K562 (cell line): Measurements from ENCODE around the gene WDCP. TPM values are rescaled to one million over a fixed set of nuclear protein-coding genes. Genes with fewer than 3 reads are reported as not detected.
A peak's percentile ranks its signal among the peaks of the same experiment; 100 is the strongest.

Source experiments
- DPF2 ChIP-seq: fragments of 450-650 bp; IDR thresholded peaks from 2 replicates; pipeline ENCODE4 v1.6.1; 2016
- ERF ChIP-seq: fragments of 450-650 bp; formaldehyde crosslinking; IDR thresholded peaks from 2 replicates; pipeline ENCODE4 v1.4.0; 2020; ENCODE audit warnings: mild to moderate bottlenecking, mixed read lengths
- HMG20A ChIP-seq: fragments of 450-650 bp; formaldehyde crosslinking; conservative IDR thresholded peaks from 2 replicates; pipeline ENCODE4 v1.4.0; 2020; ENCODE audit warnings: mild to moderate bottlenecking, mixed read lengths
- ILK ChIP-seq: fragments of 450-650 bp; IDR thresholded peaks from 2 replicates; pipeline ENCODE4 v1.6.1; 2016; ENCODE audit warnings: missing genetic modification characterization, low read depth, mild to moderate bottlenecking, missing compliant biosample characterization, moderate library complexity, borderline replicate concordance
- MBD1 ChIP-seq: fragments of 250-450 bp; sonication (Bioruptor Pico); IDR thresholded peaks from 2 replicates; pipeline ENCODE4 v1.8.0; 2022; ENCODE audit warnings: inconsistent platforms
- MBD2 ChIP-seq: sonication (generic); IDR thresholded peaks from 2 replicates; pipeline ENCODE4 v1.6.1; 2016; ENCODE audit warnings: low read depth, borderline replicate concordance
- MECOM ChIP-seq: fragments of 250-450 bp; sonication (Bioruptor Pico); IDR thresholded peaks from 2 replicates; pipeline ENCODE4 v1.8.0; 2022; ENCODE audit warnings: inconsistent platforms
- MED1 ChIP-seq: sonication (generic); formaldehyde crosslinking; IDR thresholded peaks from 2 replicates; pipeline ENCODE4 v1.8.1; 2023; ENCODE audit warnings: missing genetic modification reagents, borderline replicate concordance
- MTA3 ChIP-seq: fragments of 450-650 bp; formaldehyde crosslinking; IDR thresholded peaks from 2 replicates; pipeline ENCODE4 v1.6.1; 2017; ENCODE audit warnings: mild to moderate bottlenecking, borderline replicate concordance
- NR3C1 ChIP-seq: sonication (generic); formaldehyde crosslinking; IDR thresholded peaks from 2 replicates; pipeline ENCODE4 v1.8.1; 2022; ENCODE audit warnings: missing genetic modification reagents
- NUFIP1 ChIP-seq: fragments of 450-650 bp; IDR thresholded peaks from 2 replicates; pipeline ENCODE4 v1.6.1; 2018; ENCODE audit not compliant: partially characterized antibody
- PHF8 ChIP-seq: fragments of 200-600 bp; sonication (generic); IDR thresholded peaks from 2 replicates; pipeline ENCODE4 v1.6.1; 2012; ENCODE audit warnings: mixed run types, mild to moderate bottlenecking, inconsistent platforms, low read length, moderate library complexity, borderline replicate concordance
- POLR2AphosphoS2 ChIP-seq: IDR thresholded peaks from 2 replicates; pipeline ENCODE4 v1.6.1; 2012; ENCODE audit warnings: low read length, improper control_type of control experiment
- PRMT5 ChIP-seq: sonication (generic); formaldehyde crosslinking; IDR thresholded peaks from 2 replicates; pipeline ENCODE4 v1.5.0; 2020; ENCODE audit warnings: missing genetic modification reagents
- PRPF4 ChIP-seq: fragments of 200-400 bp; formaldehyde crosslinking; IDR thresholded peaks from one replicate; pipeline ENCODE4 v1.6.1; 2017; ENCODE audit warnings: low read length, low read depth, mild to moderate bottlenecking; ENCODE audit not compliant: insufficient read depth, poor library complexity, severe bottlenecking
- RFX5 ChIP-seq: IDR thresholded peaks from 2 replicates; pipeline ENCODE4 v1.6.1; 2011; ENCODE audit warnings: low read depth, mild to moderate bottlenecking, improper control_type of control experiment, low read length
- SNRNP70 ChIP-seq: fragments of 200-400 bp; formaldehyde crosslinking; optimal IDR thresholded peaks from 2 replicates; pipeline ENCODE3; 2017; ENCODE audit warnings: low read depth, low read length
- STAT6 ChIP-seq: sonication (generic); formaldehyde crosslinking; IDR thresholded peaks from 2 replicates; pipeline ENCODE4 v1.8.1; 2023; ENCODE audit warnings: mild to moderate bottlenecking, missing genetic modification reagents
- TFAP4 ChIP-seq: sonication (generic); formaldehyde crosslinking; IDR thresholded peaks from 2 replicates; pipeline ENCODE4 v1.8.0; 2022; ENCODE audit warnings: missing genetic modification reagents, mild to moderate bottlenecking, moderate library complexity, borderline replicate concordance
- TSC22D4 ChIP-seq: fragments of 450-650 bp; IDR thresholded peaks from 2 replicates; pipeline ENCODE4 v1.6.1; 2016; ENCODE audit warnings: missing genetic modification characterization, missing biosample characterization, control low read depth
- ZNF124 ChIP-seq: sonication (generic); formaldehyde crosslinking; IDR thresholded peaks from 2 replicates; pipeline ENCODE4 v1.8.1; 2022; ENCODE audit warnings: missing genetic modification reagents
- ZNF589 ChIP-seq: fragments of 200-800 bp; sonication (Bioruptor generic); IDR thresholded peaks from 2 replicates; pipeline ENCODE4 v1.6.1; 2016; ENCODE audit warnings: low read depth, missing genetic modification characterization, missing compliant biosample characterization
- ZNF778 ChIP-seq: fragments of 450-650 bp; formaldehyde crosslinking; IDR thresholded peaks from 2 replicates; pipeline ENCODE4 v1.4.0; 2020; ENCODE audit warnings: mild to moderate bottlenecking, moderate library complexity
- polyA plus RNA-seq, 8 experiments: library from polyadenylated mRNA; depleted of rRNA in 4 of 8; stranded (reverse) in 5 of 8; unstranded in 3 of 8; fragments of >200 nt; fragmentation: Nextera tagmentation in 2 of 8; fragmentation: Illumina TruSeq in 1 of 8; extraction: Ambion mirVana in 2 of 8; extraction: Trizol in 1 of 8; gene quantifications; 2 replicates each; pipeline versions ENCODE4 v1.2.1 to v1.2.3, GENCODE V29; 2011 to 2014; ENCODE audit warnings: inconsistent platforms in 1 of 8, missing spikeins in 1 of 8
- total RNA-seq, 7 experiments: library from RNA; depleted of rRNA in 6 of 7; stranded (reverse); fragments of >200 nt in 6 of 7; fragmentation: Illumina TruSeq in 2 of 7; extraction: Trizol in 2 of 7; gene quantifications; 2 replicates each; pipeline versions ENCODE4 v1.2.1 to v1.2.3, GENCODE V29; 2011 to 2021; ENCODE audit warnings: low replicate concordance in 1 of 7
- TF ChIP-seq, protein P1 (sequence below): fragments of 250-450 bp; sonication (Bioruptor Pico); IDR thresholded peaks from 2 replicates; pipeline ENCODE4 v1.9.0; 2021; ENCODE audit warnings: mild to moderate bottlenecking

WDCP gene
- total and polyA plus RNA-seq, 9 of the 15 experiments (the other 6 are each of a cell fraction or from before 2014, with no cell fraction given), result 10.1 to 41.4 (median 21.8) TPM

GRCh38 chr2:24011250-24012104 is 35.7 kb downstream of the WDCP start (continued):
- TF ChIP-seq STAT6, result no peak
- no peak for TF ChIP-seq MBD1 (CRISPR knock-in tag)
- peak; percentile 79; the same call in 1 of the 2 replicates for TF ChIP-seq MTA3
- no peak for TF ChIP-seq ZNF124
- TF ChIP-seq RFX5, result no peak
- TF ChIP-seq SNRNP70, result no peak
- TF ChIP-seq NR3C1 (CRISPR knock-in tag), result no peak
- TF ChIP-seq, protein P1, sequence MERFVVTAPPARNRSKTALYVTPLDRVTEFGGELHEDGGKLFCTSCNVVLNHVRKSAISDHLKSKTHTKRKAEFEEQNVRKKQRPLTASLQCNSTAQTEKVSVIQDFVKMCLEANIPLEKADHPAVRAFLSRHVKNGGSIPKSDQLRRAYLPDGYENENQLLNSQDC (CRISPR knock-in tag), result no peak
- no peak for TF ChIP-seq ZNF778 (CRISPR knock-in tag)
- TF ChIP-seq PRPF4, result no peak
- TF ChIP-seq DPF2, result peak; percentile 99
- peak; percentile 5; the same call in 1 of the 2 replicates for TF ChIP-seq TFAP4 (CRISPR knock-in tag)
- no peak for TF ChIP-seq PRMT5 (CRISPR knock-in tag)
- TF ChIP-seq MECOM (CRISPR knock-in tag), result peak; percentile 18; the same call in 1 of the 2 replicates
- TF ChIP-seq ILK, result no peak
- TF ChIP-seq NUFIP1, result no peak
- peak; percentile 92 for TF ChIP-seq ZNF589 (CRISPR knock-in tag)
- no peak for TF ChIP-seq POLR2AphosphoS2
- no peak for TF ChIP-seq PHF8
- peak; percentile 87 for TF ChIP-seq MBD2
- TF ChIP-seq MED1 (CRISPR knock-in tag), result no peak
- TF ChIP-seq ERF (CRISPR knock-in tag), result no peak
- no peak for TF ChIP-seq TSC22D4 (tag)
- TF ChIP-seq HMG20A, result no peak
